ENCODE measurements around the gene NF2. TPM values are rescaled to one million over a fixed set of nuclear protein-coding genes. Genes with fewer than 3 reads are reported as not detected.

Gene NF2
- polyA plus RNA-seq, 1 donor = 32.3 TPM

GRCh38 chr22:29701155-29701999 lies 97.9 kb downstream of the NF2 start:
- no peak for DNase-seq

DNA sequence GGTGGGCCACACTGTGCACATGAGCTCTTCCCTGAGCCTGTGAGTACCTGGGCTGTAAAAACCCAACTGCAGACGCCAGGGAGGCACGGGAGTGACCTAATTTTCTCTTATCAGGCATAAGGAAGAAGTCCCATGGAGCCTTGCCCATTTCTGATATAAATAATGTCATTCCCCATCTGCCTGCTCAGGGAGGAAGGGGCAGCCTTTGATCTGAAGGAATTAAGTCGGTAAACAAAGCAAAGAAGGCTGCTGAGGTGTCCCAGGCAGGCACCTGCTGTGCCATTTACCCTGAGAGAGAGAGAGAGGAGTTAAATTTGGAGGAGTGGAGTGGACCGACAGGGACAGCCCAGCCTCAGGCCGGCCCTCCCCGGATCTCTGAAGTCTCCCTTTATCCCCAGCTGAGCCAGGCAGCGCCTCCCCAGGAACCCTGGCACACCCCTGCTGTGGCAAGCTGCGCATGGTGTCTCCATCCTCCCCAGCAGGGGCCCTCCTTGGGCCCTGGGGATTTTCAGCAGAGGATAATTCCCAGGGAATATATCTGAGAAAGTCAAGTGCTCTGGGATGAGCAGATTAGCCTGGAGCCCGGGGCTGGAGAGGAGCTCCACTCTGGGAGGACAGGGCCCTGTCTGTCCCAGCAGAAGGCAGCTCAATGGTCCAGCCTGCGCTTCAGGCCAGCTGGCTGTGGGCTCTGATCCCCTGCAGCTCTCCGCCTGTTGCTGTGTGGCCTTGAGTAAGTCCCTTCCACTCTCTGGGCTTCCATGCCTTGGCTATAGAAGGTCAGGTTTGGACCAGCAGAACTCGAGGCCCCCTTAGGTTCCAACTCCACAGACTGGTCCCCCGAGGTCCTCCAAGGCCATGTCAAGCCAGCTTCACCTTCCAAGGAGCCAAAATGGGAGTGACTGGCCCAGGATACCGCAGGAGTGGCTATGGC lies 98.8 kb downstream of the NF2 start:
- DNase-seq = no peak

DNA sequence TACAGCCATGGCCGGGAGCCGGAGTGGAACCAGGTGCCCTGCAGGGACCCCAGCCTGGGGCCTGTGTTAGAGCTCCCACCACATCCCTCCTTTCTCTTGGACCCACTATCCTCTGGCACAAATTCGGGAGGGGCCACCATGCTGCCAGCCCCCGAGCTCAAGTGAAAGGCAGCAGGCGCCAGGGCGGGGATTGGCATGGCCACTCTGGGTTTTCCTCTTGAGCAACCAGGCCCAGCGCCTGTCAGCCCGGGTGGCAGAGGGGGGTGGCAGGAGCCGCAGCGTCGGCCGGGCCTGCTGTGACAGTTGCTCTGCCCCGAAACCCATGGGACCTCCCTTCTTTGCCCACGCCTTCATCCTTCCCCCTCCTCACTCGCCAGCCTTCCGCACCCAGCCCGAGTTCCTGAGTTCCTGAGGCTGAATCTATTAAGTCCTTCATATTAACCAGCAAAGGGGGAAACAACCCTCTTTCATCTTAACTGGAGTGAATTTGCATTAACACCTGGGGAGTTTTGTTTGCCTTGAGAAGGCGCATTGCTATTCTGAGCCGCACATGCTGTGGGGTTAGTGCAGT lies 99.6 kb downstream of the NF2 start:
- DNase-seq = no peak

- DNase-seq = no peak
These were observed 100.2 kb downstream of the NF2 start for GRCh38 chr22:29703569-29704195.

DNA sequence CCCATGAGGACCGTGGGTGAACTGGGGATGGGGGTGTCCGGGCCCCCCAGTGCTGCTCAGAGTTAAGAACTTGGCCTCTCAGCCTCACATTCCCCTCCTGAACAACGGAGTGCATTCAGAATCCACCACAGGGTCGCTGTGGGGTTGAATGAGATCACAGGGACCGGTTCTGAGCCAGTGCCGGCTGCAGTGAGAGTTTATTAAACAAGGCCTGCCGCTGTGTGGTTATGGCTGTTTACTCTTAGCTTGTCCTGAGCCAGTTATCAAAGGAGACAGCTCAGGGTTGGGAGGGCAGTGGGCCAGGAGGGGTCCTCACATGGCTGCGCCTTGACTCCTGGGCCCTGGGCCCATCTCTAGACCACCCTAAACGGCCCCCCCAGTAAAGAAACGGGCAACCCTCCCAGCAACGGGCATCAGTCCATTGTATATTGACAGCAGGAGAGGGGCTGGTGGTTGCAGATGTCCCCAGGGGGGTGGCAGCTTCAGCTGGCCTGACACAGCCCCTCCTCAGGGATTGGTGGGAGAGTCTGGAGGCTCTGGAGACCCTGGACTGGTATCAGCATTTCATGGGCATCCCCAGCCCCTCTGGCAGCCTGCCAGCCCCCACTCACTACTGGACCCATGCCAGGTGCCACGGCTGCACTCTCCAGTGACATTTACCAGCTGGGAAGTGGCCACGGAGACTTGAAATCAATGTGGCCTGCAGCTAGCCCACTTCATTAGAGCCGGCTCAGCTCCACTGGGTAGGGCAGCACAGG lies 101.3 kb downstream of the NF2 start:
- DNase-seq = peak; percentile 49

GRCh38 chr22:29705651-29706050 lies 102.2 kb downstream of the NF2 start:
- DNase-seq = no peak

GRCh38 chr22:29706486-29706885 lies 103.1 kb downstream of the NF2 start:
- DNase-seq = no peak

- no peak for DNase-seq
These were observed 103.6 kb downstream of the NF2 start for GRCh38 chr22:29707010-29707409.

GRCh38 chr22:29707471-29707870 lies 104.0 kb downstream of the NF2 start:
- DNase-seq = no peak

DNA sequence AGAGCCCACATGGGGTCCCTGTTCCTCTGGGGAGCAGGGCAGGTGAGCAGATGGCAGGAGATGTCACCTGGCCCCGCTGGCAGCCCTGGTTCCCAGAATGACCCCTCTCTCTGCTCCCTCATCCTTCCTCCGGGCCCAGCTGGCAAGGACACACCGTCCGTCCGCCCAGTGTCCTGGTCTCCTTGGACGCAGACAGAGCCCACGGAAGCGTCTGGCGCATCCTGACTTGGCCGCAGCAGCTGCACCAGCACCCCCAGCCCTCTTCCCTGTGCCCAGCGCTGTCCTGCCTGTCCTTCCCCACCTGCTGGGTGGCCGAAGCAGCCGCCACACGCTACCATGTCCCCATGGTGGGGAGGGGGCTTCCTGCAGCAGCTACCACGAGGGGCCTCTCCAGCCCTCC lies 106.8 kb downstream of the NF2 start:
- DNase-seq = no peak

DNA sequence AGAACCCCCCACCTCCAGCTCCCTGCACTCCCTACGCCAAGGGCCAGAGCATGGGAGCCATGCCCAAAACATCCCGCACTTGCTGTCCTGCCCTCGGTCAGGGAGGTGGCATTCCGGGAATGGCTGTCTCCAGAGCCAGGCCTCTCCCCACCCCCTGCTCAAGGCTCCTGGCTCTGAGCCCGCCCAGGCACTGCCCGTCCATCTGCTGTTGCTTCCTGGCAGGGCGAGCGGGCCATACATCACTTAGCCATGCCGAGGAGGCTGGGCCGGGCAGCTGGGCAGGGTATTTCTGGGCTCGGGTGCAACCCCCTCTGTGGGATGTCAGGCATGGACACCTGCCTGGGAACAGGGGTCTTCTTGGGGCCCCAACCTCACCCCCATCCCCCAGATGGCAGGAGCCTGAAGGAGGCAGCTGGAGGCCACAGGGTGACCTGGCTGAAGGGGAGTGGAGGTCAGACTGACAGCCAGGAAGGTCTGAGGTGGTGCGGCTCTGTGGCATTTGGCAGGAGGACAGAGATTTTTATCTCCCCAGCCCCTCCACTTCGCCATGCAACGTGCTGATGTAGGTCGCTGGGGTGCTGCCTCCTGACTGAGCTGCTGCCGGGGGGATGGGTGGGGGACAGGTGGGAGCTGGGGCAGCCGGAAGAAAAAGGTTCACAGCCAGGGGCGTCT lies 107.6 kb downstream of the NF2 start:
- DNase-seq = no peak

DNA sequence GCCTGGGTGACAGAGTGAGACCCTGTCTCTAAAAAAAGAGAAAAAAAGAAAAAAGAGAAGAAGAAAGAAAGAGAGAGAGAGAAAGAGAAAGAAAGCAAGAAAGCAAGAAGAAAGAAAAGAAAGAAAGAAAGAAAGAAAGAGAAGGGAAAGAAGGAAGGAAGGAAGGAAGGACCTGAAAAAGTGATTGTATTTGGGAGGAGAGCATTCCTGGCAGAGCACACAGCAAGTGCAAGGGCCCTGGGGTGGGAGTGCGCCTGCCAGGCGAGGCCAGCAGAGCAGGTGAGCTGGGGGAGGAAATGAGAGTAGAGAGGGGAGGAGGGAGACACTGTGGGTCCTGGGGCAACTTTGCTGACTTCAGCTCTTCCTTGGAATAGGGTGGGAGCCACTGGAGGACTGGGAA lies 108.7 kb downstream of the NF2 start:
- no peak for DNase-seq

- DNase-seq = no peak
These were observed 109.8 kb downstream of the NF2 start for GRCh38 chr22:29713156-29713727.

DNA sequence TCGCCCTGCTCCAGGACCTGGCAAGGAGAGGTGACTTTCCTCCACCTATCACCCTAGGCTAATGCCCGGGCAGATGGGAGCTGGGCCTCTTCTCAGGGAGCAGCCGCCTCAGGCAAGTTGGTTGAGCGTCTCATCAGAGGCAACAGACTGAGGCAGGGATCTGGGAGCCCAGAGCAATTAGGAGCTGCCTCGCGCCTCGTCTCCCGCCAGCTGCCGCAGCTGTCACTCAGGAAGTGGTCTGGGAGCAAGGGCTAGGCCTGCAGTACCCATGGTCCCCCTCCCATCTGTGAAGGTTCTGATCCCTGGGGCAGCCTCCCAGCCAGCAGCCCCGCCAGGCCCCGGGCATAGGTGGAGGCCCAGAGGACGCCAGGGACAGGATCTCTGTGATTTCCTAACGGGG lies 111.8 kb downstream of the NF2 start:
- no peak for DNase-seq

DNA sequence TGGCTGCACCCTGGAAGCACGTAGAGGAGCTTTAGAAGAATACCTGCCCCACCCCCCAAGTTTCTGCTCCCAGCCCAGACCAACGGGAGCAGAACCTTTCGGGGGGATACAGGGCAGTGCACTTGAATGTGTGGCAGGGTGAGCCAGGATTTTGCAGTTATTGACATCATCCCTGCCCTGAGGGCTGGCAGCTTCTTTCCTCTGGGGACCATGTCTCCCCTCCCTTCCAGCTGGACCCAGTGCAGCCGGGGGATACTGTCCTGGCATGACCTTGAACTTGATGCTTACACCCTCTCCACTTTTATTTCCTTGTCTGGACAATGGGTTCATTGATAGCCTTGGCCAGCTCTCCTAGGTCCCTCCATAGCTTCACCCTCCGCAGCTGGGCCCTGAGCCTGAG lies 112.3 kb downstream of the NF2 start:
- DNase-seq = no peak

GRCh38 chr22:29716814-29717545 lies 113.5 kb downstream of the NF2 start:
- peak; percentile 89 for DNase-seq

DNA sequence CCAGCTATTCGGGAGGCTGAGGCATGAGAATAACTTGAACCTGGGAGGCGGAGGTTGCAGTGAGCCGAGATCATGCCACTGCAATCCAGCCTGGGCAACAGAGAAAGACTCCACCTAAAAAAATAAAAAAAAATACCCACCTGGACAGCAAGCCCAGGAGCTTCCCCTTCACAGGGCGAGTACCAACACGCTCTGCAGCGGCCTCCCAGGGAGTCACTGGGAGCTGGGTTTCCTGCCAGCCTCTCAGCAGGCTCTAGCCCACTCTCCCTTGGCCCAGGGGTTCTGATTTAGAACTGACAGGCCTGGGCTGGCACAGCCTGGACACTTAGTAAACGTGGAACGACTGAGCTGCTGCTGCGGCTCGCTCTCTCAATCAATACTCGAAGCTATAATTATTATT lies 114.4 kb downstream of the NF2 start:
- DNase-seq = no peak

- no peak for DNase-seq
These were observed 115.8 kb downstream of the NF2 start for GRCh38 chr22:29718949-29719898.
